NCI-H69 (cell line): ENCODE data around the gene DUT.

ENCODE experiments used
- DNase-seq: peaks from one replicate; lab custom pipeline; 2025; lab: John Stamatoyannopoulos, UW

DUT gene

GRCh38 chr15:48330105-48330785 is 984 bp upstream of the DUT start:
- DNase-seq: peak; percentile 17

GRCh38 chr15:48331796-48332641 is 790 bp downstream of the DUT start:
- peak; percentile 92 for DNase-seq

- peak; percentile 68 for DNase-seq
Measured at GRCh38 chr15:48332642-48333034, 1.4 kb downstream of the DUT start.

- DNase-seq: peak; percentile 52
Measured at GRCh38 chr15:48333540-48333939, 2.3 kb downstream of the DUT start.

GRCh38 chr15:48334260-48334659 is 3.0 kb downstream of the DUT start:
- peak; percentile 18 for DNase-seq

GRCh38 chr15:48336940-48337339 is 5.7 kb downstream of the DUT start:
- peak; percentile 40 for DNase-seq

- DNase-seq: no peak
Measured at GRCh38 chr15:48337607-48338006, 6.4 kb downstream of the DUT start.

GRCh38 chr15:48340111-48340510 is 8.9 kb downstream of the DUT start:
- DNase-seq: no peak

- no peak for DNase-seq
Measured at GRCh38 chr15:48343865-48344264, 12.6 kb downstream of the DUT start.

- DNase-seq: no peak
Measured at GRCh38 chr15:48345516-48345915, 14.3 kb downstream of the DUT start.

- peak; percentile 88 for DNase-seq
Measured at GRCh38 chr15:48352474-48353072, 21.3 kb downstream of the DUT start.

- DNase-seq: no peak
Measured at GRCh38 chr15:48354694-48355303, 23.6 kb downstream of the DUT start.

- DNase-seq: no peak
Measured at GRCh38 chr15:48355377-48355776, 24.1 kb downstream of the DUT start.

GRCh38 chr15:48358229-48359152 is 27.3 kb downstream of the DUT start:
- DNase-seq: peak; percentile 52

- no peak for DNase-seq
Measured at GRCh38 chr15:48360841-48361240, 29.6 kb downstream of the DUT start.

- no peak for DNase-seq
Measured at GRCh38 chr15:48361685-48362084, 30.5 kb downstream of the DUT start.

- DNase-seq: no peak
Measured at GRCh38 chr15:48363474-48363873, 32.2 kb downstream of the DUT start.

- no peak for DNase-seq
Measured at GRCh38 chr15:48365575-48365974, 34.3 kb downstream of the DUT start.

GRCh38 chr15:48366584-48367312 is 35.5 kb downstream of the DUT start:
- DNase-seq: no peak

- DNase-seq: no peak
Measured at GRCh38 chr15:48367483-48367882, 36.3 kb downstream of the DUT start.

GRCh38 chr15:48370460-48370859 is 39.2 kb downstream of the DUT start:
- peak; percentile 15 for DNase-seq
